HG02798 (cell line): ENCODE data around the gene ESRRA.

Source experiments
- ATAC-seq: cut with Tn5 transposase; IDR thresholded peaks from one replicate; pipeline ENCODE4 v1.9.1; 2021; ENCODE audit warnings: mild to moderate bottlenecking; ENCODE audit not compliant: unreplicated experiment, poor library complexity

The ESRRA gene

DNA sequence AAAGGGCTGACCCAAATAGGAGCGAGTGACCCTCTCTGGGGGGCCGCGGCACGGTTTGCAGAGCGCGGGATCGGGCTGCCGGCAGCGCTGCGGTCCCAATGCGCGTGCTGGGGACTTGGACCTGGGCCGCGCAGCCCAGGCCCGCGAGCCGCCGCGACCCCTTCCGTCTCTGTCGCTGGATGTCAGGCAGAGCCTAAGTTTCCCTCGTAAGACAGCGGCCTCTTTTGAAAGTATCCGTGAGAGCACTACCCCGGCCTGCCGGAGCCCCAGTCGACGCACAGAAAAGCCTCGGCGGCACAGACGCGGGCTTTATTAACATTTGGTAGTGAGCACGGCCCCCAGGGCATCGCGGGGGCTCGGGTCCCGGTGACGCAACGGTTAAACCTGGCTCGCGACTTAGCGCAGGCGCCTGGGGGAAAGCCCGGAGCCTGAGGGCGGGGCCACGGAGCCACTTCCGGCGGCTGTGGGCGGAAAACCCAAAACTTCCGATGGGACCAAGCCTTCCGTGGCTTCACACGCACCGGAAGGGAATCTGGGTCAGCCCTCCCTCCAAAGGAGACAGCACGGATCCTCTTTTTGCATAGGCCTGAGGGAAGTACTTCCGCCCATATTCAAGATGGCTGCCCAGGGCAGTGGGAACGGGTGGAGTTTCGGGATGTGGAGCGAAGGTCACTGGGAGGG, 35.6 kb upstream of the ESRRA start:
- peak; percentile 78 for ATAC-seq

GRCh38 chr11:64275031-64275800, 30.1 kb upstream of the ESRRA start:
- ATAC-seq = no peak

- ATAC-seq = no peak
Measured at GRCh38 chr11:64275841-64276240, 29.5 kb upstream of the ESRRA start.

DNA sequence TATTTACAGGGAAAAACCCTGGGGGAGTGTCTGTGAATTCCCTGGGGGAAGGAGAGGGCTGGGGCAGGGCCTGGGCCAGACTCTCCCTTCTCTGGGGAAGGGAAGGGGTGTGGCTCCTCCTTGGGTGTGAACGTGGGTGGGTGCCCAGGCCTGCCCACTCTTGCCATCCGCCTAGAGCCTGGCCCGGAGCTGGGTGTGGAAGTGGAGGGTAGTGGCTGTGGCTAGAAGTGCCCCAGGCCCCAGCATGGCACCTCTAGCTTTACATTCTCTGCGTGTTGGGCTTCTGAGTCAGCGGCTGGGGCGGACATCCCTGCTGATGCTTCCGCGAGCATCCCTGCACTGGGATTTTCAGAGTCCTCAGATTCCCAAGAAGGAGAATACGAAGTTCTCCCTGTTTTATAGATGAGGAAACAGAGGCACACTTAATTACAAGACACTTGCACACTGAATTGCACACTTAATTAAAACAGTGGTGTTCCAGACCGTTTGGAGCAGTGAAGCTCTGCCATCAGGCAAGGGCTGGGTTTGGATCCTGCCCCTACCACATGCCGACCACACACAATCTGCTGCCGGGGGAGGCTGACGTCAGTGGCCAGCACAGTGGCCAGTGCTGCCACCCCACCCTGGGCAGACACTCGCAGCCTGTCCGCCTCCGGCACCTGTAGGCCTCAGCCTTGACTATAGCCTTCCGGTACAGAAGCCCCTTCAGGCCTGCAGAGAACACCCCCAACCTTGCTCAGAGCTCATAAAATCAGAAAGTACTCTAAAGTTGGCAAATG, 28.5 kb upstream of the ESRRA start:
- no peak for ATAC-seq

GRCh38 chr11:64278576-64279190, 26.6 kb upstream of the ESRRA start:
- no peak for ATAC-seq

DNA sequence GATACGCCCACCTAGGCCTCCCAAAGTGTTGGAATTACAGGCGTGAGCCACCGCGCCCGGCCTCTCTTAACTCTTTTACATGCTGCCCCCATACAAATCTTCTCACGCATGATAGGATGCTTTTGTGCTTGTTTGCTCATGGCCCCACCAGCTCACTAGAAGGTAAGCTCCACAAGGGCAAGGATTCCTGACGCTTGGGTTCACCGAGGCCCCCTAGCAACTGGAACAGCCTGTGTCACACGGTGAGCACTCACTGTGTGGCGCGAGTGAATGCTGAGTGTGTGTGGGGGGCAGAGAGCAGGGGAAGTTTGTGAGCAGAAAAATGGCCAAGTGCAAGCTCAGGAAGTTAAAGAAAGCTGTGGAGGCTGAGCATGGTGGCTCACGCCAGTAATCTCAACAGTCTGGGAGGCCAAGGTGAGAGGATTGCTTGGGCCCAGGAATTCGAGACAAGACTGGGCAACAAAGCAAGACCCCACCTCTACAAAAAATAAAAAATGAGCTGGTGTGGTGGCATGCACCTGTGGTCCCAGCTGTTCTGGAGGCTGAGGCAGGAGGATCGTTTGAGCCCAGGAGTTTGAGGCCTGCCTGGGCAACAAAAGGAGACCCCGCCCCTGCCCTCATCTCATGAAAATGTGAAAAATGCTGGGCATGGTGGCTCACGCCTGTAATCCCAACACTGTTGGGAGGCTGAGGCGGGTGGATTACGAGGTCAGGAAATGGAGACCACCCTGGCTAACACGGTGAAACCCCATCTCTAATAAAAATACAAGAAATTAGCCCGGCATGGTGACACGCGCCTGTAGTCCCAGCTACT, 23.2 kb upstream of the ESRRA start:
- ATAC-seq = no peak

DNA sequence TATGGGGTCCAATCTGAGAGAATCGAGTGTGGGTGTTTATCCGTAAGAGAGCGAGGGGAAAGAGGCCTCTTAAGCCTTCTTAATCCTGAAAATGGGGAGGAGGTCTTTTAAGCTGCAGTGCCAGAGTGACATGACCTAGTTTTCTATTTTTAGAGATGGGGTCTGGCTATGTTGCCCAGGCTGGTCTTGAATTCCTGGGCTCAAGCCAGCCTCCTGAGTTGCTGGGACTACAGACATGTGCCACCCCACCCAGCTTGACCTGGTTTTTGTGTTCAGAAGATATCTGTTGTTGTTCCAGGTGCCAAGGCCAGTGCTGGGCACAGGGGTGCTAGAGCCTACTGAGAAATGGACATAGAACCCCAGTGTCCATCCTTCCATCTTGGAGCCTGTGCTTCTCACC, 22.2 kb upstream of the ESRRA start:
- ATAC-seq = no peak

DNA sequence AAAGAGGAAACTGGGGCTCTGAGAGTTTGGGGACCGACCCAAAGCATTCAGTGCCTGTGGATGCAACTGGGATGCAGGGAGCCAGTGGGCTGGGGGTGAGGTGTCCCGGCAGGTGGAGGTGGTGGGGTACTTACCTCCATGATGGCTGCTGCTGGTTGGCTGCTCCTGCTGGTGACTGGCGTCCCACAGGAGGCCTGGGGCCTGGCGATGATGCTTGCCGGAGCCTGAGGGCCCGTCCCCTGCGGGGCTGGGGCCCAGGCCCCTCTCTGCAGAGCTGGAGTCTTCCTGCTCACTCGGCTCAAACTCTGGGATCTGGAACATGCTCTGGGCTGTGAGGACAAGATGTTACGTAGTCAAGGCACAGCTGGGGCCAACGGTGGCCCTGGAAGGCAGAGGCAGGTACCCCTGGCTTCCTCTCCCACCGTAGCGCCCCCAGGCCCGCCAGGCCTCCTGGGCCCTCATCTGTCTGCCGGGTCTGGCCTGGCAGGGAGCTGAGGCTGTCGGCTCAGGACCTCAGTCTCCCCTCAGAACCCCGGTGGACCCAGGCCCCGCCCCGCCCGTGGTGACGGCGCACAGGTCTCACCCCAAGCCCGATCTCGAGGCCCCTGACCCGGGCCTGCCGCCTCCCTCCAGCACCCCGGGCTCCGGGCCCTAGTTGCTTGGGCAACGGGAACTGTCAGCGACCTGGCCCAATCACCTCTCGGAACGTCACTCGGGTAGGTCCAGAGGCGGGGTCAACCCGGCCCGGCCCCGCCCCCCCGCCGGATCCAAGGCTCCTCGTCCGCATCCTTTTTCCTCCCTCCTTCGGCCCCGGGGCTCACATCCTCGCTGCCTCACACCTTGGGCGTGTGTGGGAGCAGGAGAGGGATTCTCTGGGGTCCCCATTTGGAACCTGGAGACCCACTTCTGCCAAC, 21.0 kb upstream of the ESRRA start, which contains the start of gene BAD:
TSS of gene BAD (minus strand) at position 618 of the 914 bp plus-strand sequence. CDS start at position 321, 297 bp downstream.
- ATAC-seq = peak; percentile 73

- peak; percentile 71 for ATAC-seq
Measured at GRCh38 chr11:64284962-64285884, 20.1 kb upstream of the ESRRA start, which contains the start of gene GPR137. GPR137 (plus strand) TSS chr11:64285848; CDS start chr11:64286525, 677 bp downstream.

DNA sequence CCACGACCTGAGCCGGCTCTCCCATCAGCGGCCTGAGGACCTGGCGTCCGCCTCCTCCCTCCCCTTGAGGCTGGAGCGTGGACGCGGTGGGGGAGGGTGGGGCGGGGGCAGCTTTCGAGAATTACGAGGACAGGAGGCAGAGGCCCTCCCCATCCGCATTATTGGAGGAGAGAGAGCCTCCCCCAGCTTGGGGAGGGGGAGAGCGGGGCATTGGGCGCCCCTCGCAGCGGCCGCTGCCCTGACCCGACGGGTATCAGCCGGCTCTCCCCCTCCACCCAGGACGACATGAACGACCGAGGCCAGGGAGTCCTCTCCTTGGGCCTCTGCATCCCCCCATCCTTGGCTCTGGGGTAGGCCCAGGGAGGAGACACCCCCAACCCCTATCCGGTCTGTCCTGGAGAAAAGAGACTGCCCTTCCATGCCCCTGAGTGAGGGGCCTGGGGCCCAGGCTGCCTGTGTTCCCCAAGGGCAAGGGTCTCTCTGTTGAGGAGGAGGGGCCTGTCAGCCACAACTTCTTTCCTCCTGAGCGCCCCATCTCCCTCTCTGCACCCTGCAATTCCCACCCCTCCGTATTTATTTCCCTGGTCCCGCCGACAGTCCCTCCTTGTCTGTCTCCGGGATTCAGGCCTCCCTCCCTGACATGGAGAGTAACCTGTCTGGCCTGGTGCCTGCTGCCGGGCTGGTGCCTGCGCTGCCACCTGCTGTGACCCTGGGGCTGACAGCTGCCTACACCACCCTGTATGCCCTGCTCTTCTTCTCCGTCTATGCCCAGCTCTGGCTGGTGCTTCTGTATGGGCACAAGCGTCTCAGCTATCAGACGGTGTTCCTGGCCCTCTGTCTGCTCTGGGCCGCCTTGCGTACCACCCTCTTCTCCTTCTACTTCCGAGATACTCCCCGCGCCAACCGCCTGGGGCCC, 19.2 kb upstream of the ESRRA start:
- ATAC-seq = no peak

- no peak for ATAC-seq
Measured at GRCh38 chr11:64286801-64287159, 18.5 kb upstream of the ESRRA start.

GRCh38 chr11:64287676-64288352, 17.5 kb upstream of the ESRRA start:
- no peak for ATAC-seq

DNA sequence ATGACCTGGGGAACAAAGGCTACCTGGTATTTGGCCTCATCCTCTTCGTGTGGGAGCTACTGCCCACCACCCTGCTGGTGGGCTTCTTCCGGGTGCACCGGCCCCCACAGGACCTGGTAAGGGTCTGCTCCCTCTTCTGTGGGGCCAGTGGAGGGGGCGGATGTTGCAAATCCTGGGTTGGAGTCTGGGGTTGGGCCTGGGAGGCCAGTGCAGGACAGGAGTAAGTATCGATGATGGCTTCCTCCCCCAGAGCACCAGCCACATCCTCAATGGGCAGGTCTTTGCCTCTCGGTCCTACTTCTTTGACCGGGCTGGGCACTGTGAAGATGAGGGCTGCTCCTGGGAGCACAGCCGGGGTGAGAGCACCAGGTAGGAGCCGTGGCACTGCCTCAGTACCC, 17.0 kb upstream of the ESRRA start:
- no peak for ATAC-seq

GRCh38 chr11:64289002-64289564, 16.2 kb upstream of the ESRRA start:
- no peak for ATAC-seq

GRCh38 chr11:64290352-64291261, 14.7 kb upstream of the ESRRA start:
- ATAC-seq = no peak
